Loucy (cell line): ENCODE results near the gene CD226.

Source experiments
- CTCF ChIP-seq: fragments of 200-600 bp; sonication (generic); conservative IDR thresholded peaks from 2 replicates; pipeline ENCODE4 v1.5.1; 2014; ENCODE audit warnings: mild to moderate bottlenecking, antibody characterized with exemption, low read length
- EZH2phosphoT487 ChIP-seq: fragments of 200-600 bp; IDR thresholded peaks from 2 replicates; pipeline ENCODE4 v1.6.1; 2018; ENCODE audit warnings: antibody characterized with exemption, mild to moderate bottlenecking, moderate library complexity, borderline replicate concordance

- no peak for TF ChIP-seq CTCF
- no peak for TF ChIP-seq EZH2phosphoT487
Measured at GRCh38 chr18:69929041-69929774, 18.5 kb downstream of the CD226 start.
